ENCODE measurements around the gene HDGF. TPM values are rescaled to one million over a fixed set of nuclear protein-coding genes. Genes with fewer than 3 reads are reported as not detected.
A peak's percentile ranks its signal among the peaks of the same experiment; 100 is the strongest.

Gene HDGF
- total and polyA plus RNA-seq, 2 of the 8 experiments (the other 6 are each of a cell fraction or from before 2014, with no cell fraction given), result 145 to 391 TPM

DNA sequence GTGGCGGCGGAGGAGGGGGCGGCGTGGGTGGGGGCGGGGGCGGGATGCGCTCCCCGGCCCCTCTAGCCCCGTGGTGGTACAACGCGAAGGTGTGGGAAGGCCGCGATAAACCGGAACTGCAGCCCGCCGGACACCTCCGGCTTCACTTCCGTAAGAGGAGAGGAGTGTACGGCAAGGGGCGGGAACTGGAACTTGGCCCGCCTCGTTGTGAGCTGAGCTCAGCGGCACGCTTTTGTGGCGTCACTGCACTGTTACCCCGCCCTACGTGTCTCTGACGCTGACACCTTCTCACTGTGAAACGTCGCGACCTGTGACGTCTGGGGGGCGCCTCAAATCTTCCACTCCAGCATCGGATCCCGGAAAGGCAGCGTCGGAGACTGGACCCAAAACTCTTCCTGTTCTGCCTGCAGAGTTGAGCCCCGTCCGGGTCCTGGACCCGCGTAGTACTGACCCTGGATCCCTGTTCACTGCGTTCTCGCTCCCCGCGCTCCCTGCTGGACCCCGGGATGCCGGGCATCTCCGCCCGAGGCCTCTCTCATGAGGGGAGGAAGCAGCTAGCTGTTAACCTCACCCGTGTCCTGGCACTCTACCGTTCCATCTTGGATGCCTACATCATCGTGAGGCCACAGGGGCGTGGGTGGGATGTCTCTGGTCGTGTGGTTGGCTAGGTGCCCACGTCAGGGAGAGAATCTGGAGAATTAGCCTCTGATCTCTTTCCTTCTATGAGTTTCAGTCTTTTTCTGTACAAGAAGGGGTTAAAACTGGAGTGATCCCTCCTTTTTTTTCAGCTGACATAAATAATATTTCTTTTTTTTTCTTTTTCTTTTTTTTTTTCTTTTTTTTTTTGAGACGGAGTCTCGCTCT is 22.6 kb downstream of the HDGF start, which contains the start of gene ISG20L2 (continued):
- TF ChIP-seq NRF1 (IDR thresholded peaks at IDR 0.05; ENCODE audit: low read depth, low read length) (no peak), SP1 (IDR thresholded peaks at IDR 0.05; ENCODE audit: low read depth, low read length) (peak; percentile 83), RBBP5 (IDR thresholded peaks at IDR 0.05; ENCODE audit: borderline replicate concordance, low read depth, low read length) (0 out of 2 replicates have a peak, but pooled peaks have one; percentile 40)

Data from H1 (cell line).